Measurements from ENCODE around the gene GPNMB. TPM values are rescaled to one million over a fixed set of nuclear protein-coding genes. Genes with fewer than 3 reads are reported as not detected.
A peak's percentile ranks its signal among the peaks of the same experiment; 100 is the strongest.

The GPNMB gene
- total RNA-seq, 1 donor from 2014 or later = 3.7 TPM

DNA sequence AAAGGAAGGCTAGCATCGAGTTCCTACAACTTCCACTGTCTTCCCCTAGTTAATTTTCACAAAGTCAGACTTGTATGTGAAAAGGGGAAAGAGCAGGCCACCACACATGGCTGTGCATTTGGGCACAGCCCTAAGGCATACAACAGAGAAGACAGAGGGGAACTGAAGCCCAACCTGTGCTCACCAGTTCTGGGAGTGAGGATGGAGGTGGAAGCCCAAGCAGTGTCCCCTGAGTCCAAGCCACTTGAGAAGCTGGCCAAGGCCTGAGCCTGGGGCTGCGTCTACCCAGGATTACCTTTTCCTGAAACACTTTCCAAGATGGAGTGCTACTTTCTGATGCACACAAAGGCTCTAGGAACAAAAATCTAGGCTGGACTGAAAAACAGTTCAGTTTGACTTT lies 20.3 kb downstream of the GPNMB start:
- DNase-seq (ENCODE audit: low spot score in 2 of 2) (no peak), FAIRE-seq (no peak)

DNA sequence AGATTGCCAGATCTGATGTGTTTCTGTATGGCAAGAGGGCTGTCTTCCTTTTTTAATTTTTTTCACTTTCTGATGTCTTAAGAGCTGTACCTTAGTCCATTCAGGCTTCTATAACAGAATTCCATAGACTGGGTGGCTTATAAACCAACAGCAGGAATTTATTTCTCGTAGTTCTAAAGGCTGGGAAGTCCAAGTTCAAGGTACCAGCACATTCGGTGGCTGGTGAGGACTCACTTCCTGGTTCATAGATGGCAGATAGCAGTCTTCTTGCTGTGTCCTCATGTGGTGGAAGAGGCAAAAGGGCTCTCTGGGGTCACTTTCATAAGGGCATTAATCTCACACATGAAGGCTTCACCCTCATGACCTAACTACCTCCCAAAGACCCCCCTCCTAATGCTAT lies 20.8 kb downstream of the GPNMB start:
- no peak for DNase-seq (ENCODE audit: low spot score in 2 of 2)
- no peak for FAIRE-seq

DNA sequence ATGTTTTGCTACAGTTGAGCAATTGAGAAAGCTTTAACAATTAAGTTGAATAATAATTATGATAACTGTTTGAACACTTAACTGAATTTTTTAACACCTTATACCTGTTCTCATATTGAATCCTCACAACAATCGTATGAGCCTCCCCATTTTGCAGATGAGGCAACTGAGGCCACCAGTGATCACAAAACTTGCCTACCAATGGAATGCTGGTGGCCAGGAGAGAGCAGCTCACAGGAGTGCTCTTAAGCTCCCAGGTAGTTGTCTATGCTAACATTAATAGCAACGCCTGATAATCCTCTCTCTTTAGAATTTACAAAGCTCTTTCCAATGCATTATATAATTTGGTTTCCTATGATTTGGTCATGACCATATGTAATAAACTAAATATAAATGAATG lies 21.6 kb downstream of the GPNMB start:
- no peak for FAIRE-seq
- DNase-seq (ENCODE audit: low spot score in 2 of 2) = no peak

DNA sequence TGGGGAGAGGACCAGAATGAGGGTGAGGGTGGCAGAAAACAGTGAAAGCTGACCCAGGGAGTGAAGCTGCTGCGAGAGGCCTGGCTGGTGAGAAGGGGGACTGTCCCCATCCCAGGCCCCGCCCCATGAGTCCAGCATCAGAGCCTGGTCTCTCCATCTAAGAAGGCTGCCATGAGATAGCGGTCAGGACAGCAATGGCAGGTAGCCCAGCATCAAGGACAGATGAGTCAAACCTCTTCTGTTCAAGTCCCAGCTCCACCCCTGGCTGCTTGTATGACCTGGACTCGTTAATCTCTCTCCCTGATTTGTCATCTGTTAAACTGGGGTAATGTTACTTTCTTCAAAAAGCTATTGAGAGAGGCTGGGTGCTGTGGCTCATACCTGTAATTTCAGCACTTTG lies 22.2 kb downstream of the GPNMB start:
- FAIRE-seq = no peak
- no peak for DNase-seq (ENCODE audit: low spot score in 2 of 2)

DNA sequence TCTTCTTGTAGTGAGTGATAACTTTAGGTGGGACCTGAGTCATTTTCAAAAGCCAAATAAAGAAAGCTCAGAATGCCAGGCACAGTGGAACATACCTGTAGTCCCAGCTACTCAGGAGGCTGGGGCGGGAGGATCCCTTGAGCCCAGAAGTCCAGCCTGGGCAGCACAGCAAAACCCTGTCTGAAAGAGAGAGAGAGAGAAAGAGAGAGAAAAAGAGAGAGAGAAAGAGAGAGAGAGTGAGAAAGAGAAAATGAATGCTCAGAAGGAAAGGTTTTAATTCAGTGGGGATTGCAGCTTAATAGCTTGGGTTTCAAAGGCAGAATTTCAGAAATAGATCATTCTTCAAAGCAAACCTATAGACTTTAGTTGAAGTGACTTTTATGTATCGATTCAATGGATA lies 25.7 kb downstream of the GPNMB start:
- DNase-seq (ENCODE audit: low spot score in 2 of 2) = no peak
- FAIRE-seq = no peak

DNA sequence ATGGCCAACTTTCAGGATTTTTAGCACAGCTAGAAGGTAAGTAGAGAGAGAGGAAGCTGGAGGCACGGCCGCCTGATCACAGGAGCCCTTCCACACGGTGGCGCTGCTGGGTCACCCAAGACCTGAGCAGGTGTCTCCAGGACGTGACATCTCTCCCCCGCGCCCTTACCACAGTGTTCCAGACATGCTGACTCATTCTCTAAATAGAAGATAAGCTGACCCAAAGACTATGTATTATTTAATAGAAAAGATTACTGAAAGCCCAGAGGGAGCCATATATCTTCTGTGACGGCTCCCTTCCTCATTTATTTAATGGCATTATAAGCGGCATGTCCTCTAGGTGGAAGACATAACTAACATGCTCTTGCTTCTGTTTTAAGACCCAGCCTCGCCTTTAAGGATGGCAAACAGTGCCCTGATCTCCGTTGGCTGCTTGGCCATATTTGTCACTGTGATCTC lies 26.6 kb downstream of the GPNMB start:
- no peak for FAIRE-seq
- DNase-seq (ENCODE audit: low spot score in 2 of 2) = peak in 1 of 2 donors; percentile 17

DNA sequence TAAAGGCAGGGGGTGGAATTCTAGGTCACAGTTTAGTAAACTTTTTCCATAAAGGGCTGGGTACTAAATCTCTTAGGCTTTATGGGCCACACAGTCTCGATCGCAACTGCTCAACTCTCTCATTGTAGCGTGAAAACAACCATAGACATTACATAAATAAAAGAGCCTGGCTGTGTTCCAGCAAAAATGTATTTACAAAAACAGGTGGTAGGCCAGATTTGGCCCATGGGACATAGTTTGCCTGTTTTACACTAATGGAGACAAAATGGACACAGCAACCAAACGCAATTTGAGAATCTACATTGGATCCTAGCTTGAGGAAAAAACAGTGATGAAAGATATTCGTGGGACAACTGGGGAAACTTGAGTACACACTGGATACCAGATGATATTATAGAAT lies 29.3 kb downstream of the GPNMB start:
- no peak for FAIRE-seq
- DNase-seq (ENCODE audit: low spot score in 2 of 2) = no peak

DNA sequence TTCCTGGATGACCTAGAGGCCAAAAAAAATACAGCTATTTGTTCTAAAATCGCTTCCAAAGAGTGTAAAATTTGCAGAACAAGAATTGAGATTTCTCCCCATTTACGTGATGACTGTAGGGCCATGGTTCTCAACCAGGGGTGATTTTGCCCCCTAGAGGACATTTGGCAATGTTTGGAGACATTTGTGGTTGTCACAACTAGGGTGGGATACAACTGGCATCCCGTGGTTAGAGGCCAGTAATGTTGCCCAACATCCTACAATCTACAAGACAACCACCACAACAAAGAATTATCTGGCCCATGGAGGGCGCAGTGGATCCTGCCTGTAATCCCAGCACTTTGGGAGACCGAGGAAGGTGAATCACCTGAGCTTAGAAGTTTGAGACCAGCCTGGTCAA lies 29.8 kb downstream of the GPNMB start:
- no peak for DNase-seq (ENCODE audit: low spot score in 2 of 2)
- FAIRE-seq = no peak

DNA sequence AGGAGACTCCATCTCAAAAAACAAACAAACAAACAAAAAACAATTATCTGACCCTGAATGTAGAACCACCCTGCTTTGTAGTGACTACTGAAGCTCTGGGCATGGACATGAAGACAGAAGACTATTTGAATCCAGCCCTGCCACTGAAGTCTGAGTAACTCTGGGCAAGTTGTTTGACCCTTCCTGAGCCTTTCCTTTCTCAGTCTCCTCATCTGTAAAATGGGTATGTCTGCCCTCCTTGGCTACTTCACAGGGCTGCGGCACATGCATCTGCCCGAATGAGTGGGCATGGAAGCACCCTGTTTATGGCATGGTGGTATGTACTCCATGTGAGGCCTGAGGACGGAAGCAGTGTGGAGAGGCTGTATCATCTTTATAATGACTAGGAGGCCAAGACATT lies 30.4 kb downstream of the GPNMB start:
- FAIRE-seq (no peak), DNase-seq (ENCODE audit: low spot score in 2 of 2) (no peak)

DNA sequence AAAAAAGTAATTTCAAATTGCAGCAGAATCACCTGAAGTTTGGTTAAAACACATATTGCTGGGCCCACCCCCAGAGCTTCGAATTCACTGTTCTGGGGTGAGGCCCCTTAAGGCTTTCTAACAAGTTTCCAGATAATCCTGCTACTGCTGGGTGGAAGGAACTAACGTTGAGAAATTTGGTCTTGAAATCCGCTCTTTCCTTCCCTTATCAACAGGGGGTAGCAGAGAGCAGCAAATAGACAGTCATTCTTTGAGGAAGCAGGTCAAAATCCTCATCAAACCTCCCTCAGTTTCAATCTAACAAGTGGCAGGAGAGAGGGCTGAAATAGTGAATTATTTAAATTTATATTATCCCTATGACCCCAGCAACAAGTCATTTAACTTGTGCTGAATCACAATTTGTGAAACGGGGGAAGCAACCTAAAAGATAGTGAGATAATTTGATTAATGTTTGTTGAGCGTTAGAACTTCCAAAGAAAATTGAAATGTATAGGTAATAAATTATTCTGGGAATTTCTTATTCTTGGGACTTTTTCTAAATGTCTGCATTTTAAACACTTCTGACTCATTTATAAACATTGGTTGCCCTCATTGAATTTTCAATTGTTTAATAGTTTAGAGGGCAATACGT lies 30.9 kb downstream of the GPNMB start:
- DNase-seq (ENCODE audit: low spot score in 2 of 2) (peak; percentile 25 to 39), FAIRE-seq (no peak)

DNA sequence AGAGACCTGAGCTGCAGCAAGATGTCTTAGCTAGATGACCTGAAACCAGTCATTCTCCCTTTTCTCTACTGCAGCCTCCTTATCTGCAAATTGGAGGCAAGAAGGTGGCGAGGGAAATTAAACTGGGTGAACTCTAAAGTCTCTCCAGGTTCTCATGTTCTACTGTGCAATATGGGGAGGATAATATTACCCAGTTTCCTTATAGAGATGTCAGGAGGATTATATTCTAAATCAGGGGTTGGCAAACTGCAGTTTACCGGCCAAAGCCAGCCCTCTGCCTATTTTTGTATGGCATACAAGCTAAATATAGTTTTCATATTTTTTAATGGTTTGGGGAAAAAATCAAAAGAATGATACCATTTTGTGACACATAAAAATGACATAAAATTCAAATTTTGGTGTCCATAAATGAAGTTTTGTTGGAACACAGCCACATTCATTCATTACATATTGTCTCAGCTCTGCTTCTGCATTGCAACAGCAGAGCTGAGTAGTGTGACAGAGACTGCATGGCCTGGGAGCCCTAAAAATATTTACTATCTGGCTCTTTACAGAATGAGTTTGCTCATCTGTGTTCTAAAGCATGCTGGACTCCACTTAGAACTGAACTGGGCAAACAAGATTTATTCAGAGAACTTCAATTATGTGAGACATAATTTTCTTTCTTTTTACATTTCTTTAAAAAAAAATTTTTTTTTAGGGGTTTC lies 33.4 kb downstream of the GPNMB start:
- FAIRE-seq (no peak), DNase-seq (ENCODE audit: low spot score in 2 of 2) (no peak)

DNA sequence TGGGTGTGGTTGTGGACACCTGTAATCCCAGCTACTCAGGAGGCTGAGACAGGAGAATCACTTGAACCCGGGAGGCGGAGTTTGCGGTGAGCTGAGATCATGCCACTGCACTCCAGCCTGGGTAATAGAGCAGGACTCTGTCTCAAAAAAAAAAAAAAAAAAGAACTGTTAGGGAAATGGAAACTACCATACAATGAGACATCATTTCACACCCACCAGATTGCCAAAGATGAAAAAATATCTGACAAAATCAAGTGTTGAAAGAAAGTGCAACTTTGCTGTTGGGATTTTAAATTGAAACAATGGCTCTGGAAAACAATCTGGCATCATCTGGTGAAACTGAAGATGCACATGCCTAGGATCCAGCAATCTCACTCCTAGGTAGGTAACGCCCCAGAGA lies 36.5 kb downstream of the GPNMB start:
- FAIRE-seq = no peak
- no peak for DNase-seq (ENCODE audit: low spot score in 2 of 2)

DNA sequence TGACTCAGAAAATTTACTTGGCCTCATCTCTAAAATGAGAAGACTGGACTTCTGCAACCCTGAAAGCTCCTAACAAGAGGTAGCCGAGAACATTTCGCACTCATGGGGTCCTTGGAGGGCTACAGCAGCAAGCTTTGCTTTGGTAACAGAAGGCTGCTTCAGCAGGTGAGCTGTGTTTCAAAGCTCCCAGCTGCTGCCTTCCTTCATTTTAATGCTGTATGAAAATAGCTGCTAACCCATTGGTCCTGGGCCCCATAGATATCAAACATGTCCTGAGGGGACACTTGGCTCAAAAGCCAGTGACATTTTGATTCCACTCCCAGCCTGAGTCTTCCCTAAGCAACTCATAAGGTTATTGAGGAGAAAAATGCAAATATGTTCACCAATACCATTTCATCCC lies 38.3 kb downstream of the GPNMB start:
- DNase-seq (ENCODE audit: low spot score in 2 of 2) (no peak), FAIRE-seq (no peak)

DNA sequence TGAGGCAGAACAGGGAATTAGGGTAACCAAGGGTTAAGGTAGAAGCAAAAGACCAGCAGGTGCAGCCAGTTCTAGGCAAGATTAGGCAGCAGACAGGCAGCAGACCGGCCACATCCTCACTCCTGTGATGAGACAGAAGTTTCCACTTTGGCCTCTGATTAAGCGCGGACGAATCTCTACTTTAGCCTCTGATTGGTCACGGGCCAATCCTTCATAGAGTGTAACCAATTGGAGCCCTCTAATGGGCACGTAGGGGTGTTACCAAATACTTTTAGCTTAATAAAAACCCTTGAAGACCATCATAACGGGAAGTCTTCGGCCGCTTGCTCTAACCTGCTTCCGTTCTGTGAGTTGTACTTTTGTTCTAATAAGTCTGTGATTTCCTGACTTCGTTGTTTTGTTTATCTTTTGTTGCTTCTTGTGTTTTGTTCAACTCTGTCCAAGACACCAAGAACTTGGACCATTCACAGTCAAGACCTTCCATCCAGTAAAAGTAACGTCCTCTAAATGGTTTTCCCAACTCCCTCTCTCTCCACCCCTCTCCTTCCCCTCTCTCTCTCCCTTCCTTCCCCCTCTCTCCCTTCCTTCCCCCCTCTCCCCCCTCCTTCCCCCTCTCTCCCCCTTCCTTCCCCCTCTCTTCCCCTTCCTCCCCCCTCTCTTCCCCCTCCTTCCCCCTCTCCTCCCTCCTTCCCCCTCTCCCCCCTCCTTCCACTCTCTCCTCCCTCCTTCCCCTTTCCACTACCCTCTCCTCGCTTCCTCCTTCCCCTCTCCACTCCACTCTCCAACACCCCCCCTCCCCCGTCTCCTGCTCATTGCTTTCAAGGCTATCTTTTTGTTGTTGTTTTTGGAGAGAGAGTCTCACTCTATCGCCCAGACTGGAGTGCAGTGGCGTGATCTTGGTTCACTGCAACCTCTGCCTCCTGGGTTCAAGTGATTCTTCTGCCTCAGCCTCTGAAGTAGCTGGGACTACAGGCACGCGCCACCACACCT lies 39.4 kb downstream of the GPNMB start:
- FAIRE-seq = no peak
- no peak for DNase-seq (ENCODE audit: low spot score in 2 of 2)

DNA sequence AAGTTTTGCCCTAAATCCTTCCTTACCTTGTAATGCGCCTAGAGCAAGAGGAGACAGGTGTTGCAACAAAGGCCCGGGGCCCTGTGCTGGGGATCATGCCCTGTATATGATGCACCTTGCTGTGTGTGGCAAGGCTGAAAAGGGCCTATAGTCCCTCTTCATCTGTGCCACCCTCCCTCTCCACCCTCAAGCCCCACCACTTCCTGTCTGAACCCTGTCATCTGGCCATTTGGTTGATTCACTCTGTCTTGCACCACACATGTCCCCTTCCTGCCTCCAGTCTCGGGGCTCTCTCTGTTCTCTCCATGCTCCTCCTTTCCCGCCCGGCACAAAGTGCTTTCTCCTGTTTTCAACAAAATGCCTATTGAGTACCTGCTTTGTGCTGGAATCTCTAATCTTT lies 41.0 kb downstream of the GPNMB start:
- FAIRE-seq (no peak), DNase-seq (ENCODE audit: low spot score in 2 of 2) (no peak)

DNA sequence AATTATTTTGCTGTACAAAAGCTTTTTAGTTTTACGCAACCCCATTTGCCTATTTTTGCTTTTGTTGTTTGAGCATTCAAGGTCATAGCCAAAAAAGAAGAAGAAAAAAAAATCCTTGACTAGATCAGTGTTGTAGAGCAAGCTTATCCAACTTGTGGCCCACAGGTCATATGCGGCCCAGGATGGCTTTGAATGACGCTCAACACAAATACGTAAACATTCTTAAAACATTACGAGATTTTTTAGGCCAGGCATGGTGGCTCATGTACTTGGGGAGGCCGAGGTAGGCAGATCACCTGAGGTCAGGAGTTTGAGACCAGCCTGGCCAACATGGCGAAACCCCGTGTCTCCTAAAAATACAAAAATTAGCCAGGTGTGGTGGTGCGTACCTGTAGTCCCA lies 44.4 kb downstream of the GPNMB start:
- no peak for FAIRE-seq
- no peak for DNase-seq (ENCODE audit: low spot score in 2 of 2)

DNA sequence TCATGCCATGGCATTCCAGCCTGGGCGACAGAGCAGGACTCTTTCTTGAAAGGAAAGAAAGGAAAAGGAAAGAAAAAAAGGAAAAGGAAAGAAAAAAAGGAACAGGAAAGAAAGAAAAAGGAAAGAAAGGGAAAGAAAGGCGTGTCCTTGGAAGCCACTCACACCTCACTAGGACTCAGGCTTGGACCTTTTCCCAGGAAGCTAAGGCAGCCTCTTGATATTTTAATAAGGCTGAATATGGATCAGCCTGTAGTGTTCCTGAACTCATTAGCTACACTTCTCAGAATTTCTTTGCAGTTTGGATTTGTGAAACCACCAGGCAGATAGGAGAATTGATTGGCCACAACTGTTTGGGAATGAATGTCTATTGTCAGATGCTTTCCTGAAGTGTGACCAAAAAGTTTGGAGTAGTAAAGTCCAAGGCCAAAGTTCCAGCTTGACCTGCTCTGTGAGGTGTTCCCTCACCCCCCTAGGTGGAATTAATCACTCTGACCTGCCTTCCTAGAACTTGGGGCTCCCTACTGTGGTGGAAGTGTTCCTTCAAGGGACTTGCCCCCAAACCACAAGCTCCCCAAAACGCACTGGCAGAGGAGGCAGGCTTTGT lies 45.5 kb downstream of the GPNMB start:
- DNase-seq (ENCODE audit: low spot score in 2 of 2) = no peak
- no peak for FAIRE-seq

DNA sequence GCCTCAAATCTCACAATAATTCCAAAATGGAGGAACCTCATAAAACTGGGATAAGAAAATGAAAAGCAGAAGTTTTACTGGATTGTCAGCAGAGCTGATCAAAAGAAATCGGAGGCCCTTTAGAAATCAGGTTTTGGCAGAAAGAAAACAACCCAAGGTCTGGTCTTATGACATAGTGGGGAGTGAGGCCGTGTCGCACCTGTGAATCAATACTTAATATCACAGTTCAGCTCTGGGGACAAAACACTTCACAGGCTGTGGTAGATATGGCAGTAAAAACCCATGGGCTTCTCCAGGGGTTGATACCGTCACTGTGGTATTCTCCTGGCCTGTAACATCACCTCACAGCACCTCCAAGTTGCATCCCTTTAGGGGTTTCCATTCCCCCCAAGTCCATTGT lies 46.0 kb downstream of the GPNMB start:
- FAIRE-seq (no peak), DNase-seq (ENCODE audit: low spot score in 2 of 2) (no peak)

DNA sequence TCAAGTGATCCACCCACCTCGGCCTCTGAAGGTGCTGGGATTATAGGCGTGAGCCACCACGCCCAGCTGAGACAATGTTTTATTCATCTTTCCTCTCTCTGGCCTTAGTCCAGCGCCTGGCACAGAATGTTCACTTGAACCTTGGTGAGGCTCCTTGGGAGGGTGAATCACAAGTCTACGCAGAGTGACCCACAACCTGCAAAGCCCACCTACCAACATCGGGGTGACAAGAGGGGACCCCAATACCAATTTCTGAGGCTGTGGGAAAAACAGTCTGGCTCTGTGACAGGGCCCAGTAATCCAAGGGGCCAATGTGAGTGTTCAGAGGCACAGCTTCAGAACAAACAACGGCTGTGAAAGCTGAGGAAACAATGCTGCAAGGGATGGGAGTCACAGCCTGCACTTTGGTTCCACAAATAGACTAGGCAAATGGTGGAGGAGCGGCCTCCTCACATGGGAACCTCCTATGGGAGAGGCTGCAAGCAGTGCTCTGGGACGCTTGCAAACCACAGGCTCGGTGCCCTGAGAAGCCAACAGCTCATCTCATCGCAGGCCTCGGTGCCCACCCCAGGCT lies 47.0 kb downstream of the GPNMB start:
- FAIRE-seq (no peak), DNase-seq (ENCODE audit: low spot score in 2 of 2) (no peak)

DNA sequence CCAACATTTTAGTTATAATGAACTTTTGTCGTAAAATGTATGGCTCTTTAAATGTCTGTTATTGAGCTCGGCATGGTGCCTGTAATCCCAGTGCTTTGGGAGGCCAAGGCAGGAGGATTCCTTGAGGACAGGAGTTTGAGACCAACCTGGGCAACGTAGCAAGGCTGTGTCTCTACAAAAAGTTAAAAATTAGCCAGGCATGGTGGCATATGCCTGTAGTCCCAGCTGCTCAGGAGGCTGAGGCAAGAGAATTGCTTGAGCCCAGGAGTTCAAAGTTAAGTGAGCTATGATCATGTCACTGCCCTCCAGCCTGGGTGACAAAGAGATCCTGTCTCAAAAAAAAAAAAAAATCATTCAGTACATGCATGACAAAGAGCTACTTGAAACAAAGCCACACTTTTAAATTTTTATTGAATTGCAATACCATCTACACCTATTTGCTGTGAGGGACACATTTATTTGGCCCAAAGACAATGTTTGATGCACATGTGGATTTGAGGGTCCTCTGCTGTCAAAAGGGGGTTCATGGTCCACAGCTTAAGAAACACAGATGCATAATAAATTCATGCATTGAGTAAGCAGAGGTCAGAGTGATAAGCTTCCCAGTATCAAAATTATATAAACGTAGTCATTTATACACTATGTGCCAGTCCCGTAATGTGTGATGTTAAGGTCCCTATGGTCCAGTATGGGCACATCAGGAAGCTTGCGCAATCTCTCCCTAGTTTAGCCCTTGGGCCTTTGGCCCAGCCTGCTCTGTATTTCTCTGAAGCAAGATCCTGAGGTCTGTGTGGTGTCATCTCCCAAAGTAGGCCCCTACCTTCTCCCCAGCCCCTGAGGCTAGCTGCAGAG lies 48.2 kb downstream of the GPNMB start:
- FAIRE-seq (no peak), DNase-seq (ENCODE audit: low spot score in 2 of 2) (no peak)

All from frontal cortex (tissue), 4 donors.